ENCODE results near the gene TDRD10. TPM values are rescaled to one million over a fixed set of nuclear protein-coding genes. Genes with fewer than 3 reads are reported as not detected.

Gene TDRD10
- total RNA-seq, 1 experiment from 2014 or later, result 0.31 TPM

GRCh38 chr1:154514066-154514553 is 12.1 kb downstream of the TDRD10 start:
- no CpG with 5 or more reads among the region's 7 CpGs for WGBS (ENCODE audit: extremely low coverage, insufficient read length, low lambda C conversion rate)
- no peaks in the 10 kb centered on the region for H3K79me1 ChIP-seq (ENCODE audit: insufficient read depth, low read depth, low read length, poor library complexity, severe bottlenecking)
- H3K4me1 ChIP-seq (ENCODE audit: insufficient read depth, low read length), result no peaks in the 10 kb centered on the region
- no peak overlapping the region for H4K5ac ChIP-seq (ENCODE audit: insufficient read length, low read depth, low read length)
- Mint-ChIP-seq H3K9me3 (no peaks in the 10 kb centered on the region; a peak in 1 of 5 replicates), H3K4me3 (no peak overlapping the region), H3K36me3 (ENCODE audit: insufficient read depth in 1 of 3, low read depth in 3 of 3) (no peaks in the 10 kb centered on the region), H3K4me1 (0 out of 4 replicates have a peak, but pooled peaks cover 0 to 3% of the 10 kb centered on the region in 2 experiments), H3K27ac (peak overlapping the region in 1 of 3 experiments; percentile 63; a peak in 1 of 7 replicates), H3K27me3 (ENCODE audit: low read depth) (peaks cover 20% of the 10 kb centered on the region)
- no peak overlapping the region for H2BK120ac ChIP-seq (ENCODE audit: low read depth, low read length, poor library complexity, severe bottlenecking)
- no peak overlapping the region for H3T11ph ChIP-seq (ENCODE audit: low read length)
- H2BK20ac ChIP-seq (ENCODE audit: low read depth, low read length, poor library complexity, severe bottlenecking), result no peak overlapping the region
- DNase-seq, result no peak
- no peaks in the 10 kb centered on the region for H3K9me3 ChIP-seq (ENCODE audit: control insufficient read depth, low read depth, low read length)
- no peak overlapping the region for H3K56ac ChIP-seq (ENCODE audit: insufficient read length, low read depth, low read length)
- no peaks in the 10 kb centered on the region for H3K23me2 ChIP-seq (ENCODE audit: insufficient read length, low read depth, low read length, poor library complexity, severe bottlenecking)
- no peak overlapping the region for H3K18ac ChIP-seq (ENCODE audit: insufficient read length, low read depth, low read length)
- H2BK12ac ChIP-seq (ENCODE audit: insufficient read length, low read depth, low read length), result no peak overlapping the region
- no peak overlapping the region for H3K27ac ChIP-seq (ENCODE audit: insufficient read length, low read depth, low read length)
- no peak overlapping the region for H2AK5ac ChIP-seq (ENCODE audit: insufficient read length, low read length)
- no peak overlapping the region for H2BK5ac ChIP-seq (ENCODE audit: insufficient read length, low read length)
- no peaks in the 10 kb centered on the region for H4K20me1 ChIP-seq (ENCODE audit: control insufficient read depth, insufficient read depth, insufficient read length)
- H2AFZ ChIP-seq (ENCODE audit: low read length), result no peak overlapping the region
- H3K4me2 ChIP-seq (ENCODE audit: insufficient read depth, insufficient read length, low read length), result no peak overlapping the region
- H4K8ac ChIP-seq (replicated peaks; ENCODE audit: insufficient read length, low read depth, low read length), result no peak overlapping the region
- H3K79me2 ChIP-seq (ENCODE audit: insufficient read depth, low read length), result no peaks in the 10 kb centered on the region
- no peak for TF ChIP-seq CTCF (conservative IDR thresholded peaks at IDR 0.05)
- no peak overlapping the region for H3K23ac ChIP-seq (ENCODE audit: insufficient read length, low read depth, low read length)
- H3K4ac ChIP-seq (ENCODE audit: low read depth, low read length), result no peak overlapping the region
- no peak overlapping the region for H2BK15ac ChIP-seq (ENCODE audit: low read depth, low read length)
- H3K14ac ChIP-seq (ENCODE audit: insufficient read depth, low read length), result no peak overlapping the region
- H4K91ac ChIP-seq (ENCODE audit: insufficient read length, low read depth, low read length), result no peak overlapping the region
- H3K27me3 ChIP-seq (ENCODE audit: insufficient read depth, low read length), result no peaks in the 10 kb centered on the region
- no peak overlapping the region for H3K9ac ChIP-seq (ENCODE audit: extremely low read depth, insufficient read length, low read length)
